BLaER1 (cell line): Measurements from ENCODE around the gene PCDHGA7.
"Not testable (repeated sequence)": the region's sequence is repeated elsewhere in the genome, so short reads cannot be mapped to it uniquely, and the experiment has no call there.

ENCODE experiments used
- H3K27ac ChIP-seq: shearing (Covaris generic); formaldehyde crosslinking; 2 replicates; pipeline ENCODE4 v1.8.1; 2022
- H3K27me3 ChIP-seq: shearing (Covaris generic); formaldehyde crosslinking; 2 replicates; pipeline ENCODE4 v1.8.1; 2022
- H3K36me3 ChIP-seq: shearing (Covaris generic); formaldehyde crosslinking; 2 replicates; pipeline ENCODE4 v1.8.1; 2022
- H3K4me1 ChIP-seq: shearing (Covaris generic); formaldehyde crosslinking; 2 replicates; pipeline ENCODE4 v1.8.1; 2022
- H3K4me2 ChIP-seq: shearing (Covaris generic); formaldehyde crosslinking; 2 replicates; pipeline ENCODE4 v1.8.1; 2022
- H3K4me3 ChIP-seq: shearing (Covaris generic); formaldehyde crosslinking; 2 replicates; pipeline ENCODE4 v1.8.1; 2022
- H3K9ac ChIP-seq: shearing (Covaris generic); formaldehyde crosslinking; 2 replicates; pipeline ENCODE4 v1.8.1; 2022
- H3K9me3 ChIP-seq: shearing (Covaris generic); formaldehyde crosslinking; 2 replicates; pipeline ENCODE4 v1.8.1; 2022
- H4K20me1 ChIP-seq: shearing (Covaris generic); formaldehyde crosslinking; 2 replicates; pipeline ENCODE4 v1.8.1; 2022
- Cebpa-rat ChIP-seq: shearing (Covaris generic); IDR thresholded peaks from 2 replicates; pipeline ENCODE4 v1.8.1; 2022

The PCDHGA7 gene

DNA sequence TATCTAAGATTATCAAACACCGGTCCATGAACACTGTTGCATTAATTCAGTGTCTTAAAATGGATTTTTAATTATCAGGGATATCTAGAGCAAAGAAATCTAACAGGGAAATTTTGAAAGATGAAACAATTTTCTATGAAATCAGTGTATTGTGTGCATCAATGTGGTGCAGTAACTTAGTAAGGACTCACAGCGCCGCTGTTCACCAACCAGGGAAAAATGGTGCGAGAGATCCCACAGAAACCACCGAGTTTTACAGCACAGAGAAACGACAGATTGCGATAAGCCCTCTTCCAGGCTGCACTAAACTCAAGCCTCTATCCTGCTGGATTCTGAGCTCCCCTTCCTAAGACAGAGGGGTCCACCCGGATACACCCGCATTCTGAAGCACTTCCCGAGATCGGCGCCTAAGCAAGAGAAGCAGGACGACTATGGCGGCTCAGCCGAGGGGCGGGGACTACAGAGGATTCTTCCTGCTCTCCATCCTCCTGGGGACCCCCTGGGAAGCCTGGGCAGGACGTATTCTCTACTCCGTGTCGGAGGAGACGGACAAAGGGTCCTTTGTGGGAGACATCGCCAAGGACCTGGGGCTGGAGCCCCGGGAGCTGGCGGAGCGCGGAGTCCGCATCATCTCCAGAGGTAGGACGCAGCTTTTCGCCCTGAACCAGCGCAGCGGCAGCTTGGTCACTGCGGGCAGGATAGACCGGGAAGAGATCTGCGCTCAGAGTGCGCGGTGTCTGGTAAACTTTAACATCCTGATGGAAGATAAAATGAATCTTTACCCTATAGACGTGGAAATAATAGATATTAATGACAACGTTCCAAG is at the start of gene PCDHGA7:
Gene PCDHGA7, plus strand, starts transcription at position 274 of the 826 bp plus-strand sequence. Its CDS starts 158 bp downstream, at position 432.
- Histone ChIP-seq H4K20me1 (no peaks in the 10 kb centered on the region), H3K4me3 (no peak within 1 kb of the TSS)

GRCh38 chr5:141338538-141339306 is 43.8 kb upstream of the PCDHGA7 start, which contains the start of gene PCDHGA2:
Gene PCDHGA2 (plus strand): TSS chr5:141338760.
- Histone ChIP-seq H4K20me1 (no peaks in the 10 kb centered on the region), H3K9ac (no peak within 1 kb of the TSS), H3K27ac (no peak within 1 kb of the TSS), H3K36me3 (0 out of 2 replicates have a peak, but pooled peaks cover 8% of the 10 kb centered on the region), H3K4me3 (no peak within 1 kb of the TSS), H3K9me3 (peaks cover 81% of the 10 kb centered on the region), H3K4me1 (no peaks in the 10 kb centered on the region), H3K4me2 (no peak within 1 kb of the TSS), H3K27me3 (no peaks in the 10 kb centered on the region)
- no peak for TF ChIP-seq Cebpa-rat

More for the DNA sequence above, at the start of gene PCDHGA7:
- Histone ChIP-seq H3K9me3 (peaks cover 34% of the 10 kb centered on the region), H3K36me3 (no peaks in the 10 kb centered on the region), H3K27ac (no peak within 1 kb of the TSS), H3K9ac (no peak within 1 kb of the TSS), H3K4me2 (no peak within 1 kb of the TSS), H3K4me1 (no peaks in the 10 kb centered on the region), H3K27me3 (no peaks in the 10 kb centered on the region)
- no peak for TF ChIP-seq Cebpa-rat

GRCh38 chr5:141340781-141341354 is 41.7 kb upstream of the PCDHGA7 start:
- H3K4me1 ChIP-seq, result not testable (repeated sequence)

DNA sequence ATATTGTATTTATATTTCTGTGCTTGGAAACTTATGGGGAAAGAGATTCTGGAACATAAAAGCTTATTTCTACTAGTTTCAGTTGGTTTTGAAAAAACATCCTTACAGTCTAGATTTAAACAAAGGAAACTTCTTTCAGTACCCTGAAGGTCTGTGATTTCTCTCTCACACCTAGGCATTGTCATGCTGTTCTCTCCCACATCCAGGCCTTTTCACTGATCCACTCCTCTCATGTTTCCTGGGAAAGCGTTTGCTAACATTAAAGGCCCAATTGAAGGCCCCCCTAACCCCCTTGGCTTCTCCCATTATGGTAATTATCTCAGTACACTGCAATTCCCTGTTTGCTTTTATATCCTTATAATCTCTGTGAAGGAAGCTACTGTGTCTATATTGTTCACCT is 39.8 kb upstream of the PCDHGA7 start:
- H3K4me3 ChIP-seq, result no peak overlapping the region
- H3K36me3 ChIP-seq, result 0 out of 2 replicates have a peak, but pooled peaks cover 12% of the 10 kb centered on the region
- no peak overlapping the region for H3K9ac ChIP-seq
- peaks cover 91% of the 10 kb centered on the region for H3K9me3 ChIP-seq
- no peaks in the 10 kb centered on the region for H3K4me1 ChIP-seq
- no peak overlapping the region for H3K4me2 ChIP-seq
- H3K27ac ChIP-seq, result no peak overlapping the region
- TF ChIP-seq Cebpa-rat, result no peak
- H4K20me1 ChIP-seq, result no peaks in the 10 kb centered on the region
- no peaks in the 10 kb centered on the region for H3K27me3 ChIP-seq

More at GRCh38 chr5:141340781-141341354, 41.7 kb upstream of the PCDHGA7 start:
- not testable (repeated sequence) for H3K9ac ChIP-seq, H3K4me2 ChIP-seq, H4K20me1 ChIP-seq, H3K27ac ChIP-seq, H3K4me3 ChIP-seq, H3K27me3 ChIP-seq
- 0 out of 2 replicates have a peak, but pooled peaks cover 12% of the 10 kb centered on the region for H3K36me3 ChIP-seq
- peaks cover 92% of the 10 kb centered on the region for H3K9me3 ChIP-seq

GRCh38 chr5:141343242-141343952 is 39.1 kb upstream of the PCDHGA7 start, which contains the start of gene PCDHGA3:
Gene PCDHGA3 (plus strand): TSS chr5:141343829. CDS start chr5:141344034, 205 bp downstream.
- H3K9me3 ChIP-seq, result peaks cover 88% of the 10 kb centered on the region
- H3K27ac ChIP-seq, result no peak within 1 kb of the TSS
- H3K36me3 ChIP-seq, result 0 out of 2 replicates have a peak, but pooled peaks cover 12% of the 10 kb centered on the region
- H3K4me1 ChIP-seq, result no peaks in the 10 kb centered on the region
- no peak for TF ChIP-seq Cebpa-rat
- no peak within 1 kb of the TSS for H3K4me2 ChIP-seq
- H3K27me3 ChIP-seq, result no peaks in the 10 kb centered on the region
- no peaks in the 10 kb centered on the region for H4K20me1 ChIP-seq
- no peak within 1 kb of the TSS for H3K4me3 ChIP-seq
- no peak within 1 kb of the TSS for H3K9ac ChIP-seq

DNA sequence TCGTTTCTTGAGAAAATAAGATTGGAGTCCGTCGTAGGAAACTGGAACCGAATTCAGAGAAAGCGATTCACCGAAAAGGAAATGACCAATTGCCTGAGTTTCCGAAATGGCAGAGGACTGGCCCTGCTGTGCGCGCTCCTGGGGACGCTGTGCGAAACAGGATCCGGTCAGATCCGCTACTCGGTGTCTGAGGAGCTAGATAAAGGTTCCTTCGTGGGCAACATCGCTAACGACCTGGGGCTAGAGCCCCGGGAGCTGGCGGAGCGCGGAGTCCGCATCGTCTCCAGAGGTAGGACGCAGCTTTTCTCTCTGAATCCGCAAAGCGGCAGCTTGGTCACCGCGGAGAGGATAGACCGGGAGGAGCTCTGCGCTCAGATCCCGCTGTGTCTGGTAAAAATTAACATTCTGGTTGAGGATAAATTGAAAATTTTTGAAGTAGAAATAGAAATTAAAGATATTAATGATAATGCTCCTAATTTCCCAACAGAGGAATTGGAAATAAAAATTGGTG is 38.5 kb upstream of the PCDHGA7 start:
- Histone ChIP-seq H3K27me3 (no peaks in the 10 kb centered on the region), H3K9me3 (peaks cover 87% of the 10 kb centered on the region), H4K20me1 (no peaks in the 10 kb centered on the region), H3K4me2 (no peak overlapping the region), H3K4me1 (no peaks in the 10 kb centered on the region), H3K4me3 (no peak overlapping the region), H3K36me3 (0 out of 2 replicates have a peak, but pooled peaks cover 10% of the 10 kb centered on the region), H3K9ac (no peak overlapping the region), H3K27ac (no peak overlapping the region)
- TF ChIP-seq Cebpa-rat, result no peak

GRCh38 chr5:141345327-141345726 is 37.2 kb upstream of the PCDHGA7 start:
- Histone ChIP-seq H3K27ac (no peak overlapping the region), H3K4me3 (no peak overlapping the region), H3K9me3 (peaks cover 84% of the 10 kb centered on the region), H3K4me1 (no peaks in the 10 kb centered on the region), H3K9ac (no peak overlapping the region), H4K20me1 (no peaks in the 10 kb centered on the region), H3K36me3 (0 out of 2 replicates have a peak, but pooled peaks cover 6% of the 10 kb centered on the region), H3K4me2 (no peak overlapping the region), H3K27me3 (no peaks in the 10 kb centered on the region)
- TF ChIP-seq Cebpa-rat, result no peak

GRCh38 chr5:141346017-141346416 is 36.5 kb upstream of the PCDHGA7 start:
- not testable (repeated sequence) for H4K20me1 ChIP-seq, H3K36me3 ChIP-seq, H3K4me3 ChIP-seq, H3K27ac ChIP-seq, H3K9ac ChIP-seq, H3K4me1 ChIP-seq, H3K27me3 ChIP-seq, H3K4me2 ChIP-seq
- H3K9me3 ChIP-seq, result peaks cover 84% of the 10 kb centered on the region

GRCh38 chr5:141349917-141350619 is 32.5 kb upstream of the PCDHGA7 start, which contains the start of gene PCDHGB1:
Gene PCDHGB1 (plus strand): TSS chr5:141350099. CDS start chr5:141350261, 162 bp downstream.
- Histone ChIP-seq H3K4me3 (no peak within 1 kb of the TSS), H3K9me3 (peaks cover 79% of the 10 kb centered on the region), H3K27ac (no peak within 1 kb of the TSS), H4K20me1 (no peaks in the 10 kb centered on the region), H3K4me1 (no peaks in the 10 kb centered on the region), H3K4me2 (no peak within 1 kb of the TSS), H3K27me3 (no peaks in the 10 kb centered on the region), H3K36me3 (no peaks in the 10 kb centered on the region), H3K9ac (no peak within 1 kb of the TSS)
- TF ChIP-seq Cebpa-rat, result no peak
